GM19463 (cell line): ENCODE measurements around the gene MIEN1.
"Not testable (repeated sequence)": the region's sequence is repeated elsewhere in the genome, so short reads cannot be mapped to it uniquely, and the experiment has no call there.

Experiments
- ATAC-seq: cut with Tn5 transposase; IDR thresholded peaks from one replicate; pipeline ENCODE4 v1.9.1; 2021; ENCODE audit warnings: mild to moderate bottlenecking, moderate library complexity; ENCODE audit not compliant: unreplicated experiment

MIEN1 gene

GRCh38 chr17:39730095-39730921, at the start of gene MIEN1:
TSS of gene MIEN1 (minus strand) at chr17:39730532. CDS start at chr17:39730495, 37 bp downstream.
- peak; percentile 89 for ATAC-seq

- peak; percentile 53 for ATAC-seq
Observed at GRCh38 chr17:39777534-39778365, 47.4 kb upstream of the MIEN1 start.

GRCh38 chr17:39776252-39776651, 45.9 kb upstream of the MIEN1 start:
- no peak for ATAC-seq

- no peak for ATAC-seq
Observed at GRCh38 chr17:39775031-39775430, 44.7 kb upstream of the MIEN1 start.

DNA sequence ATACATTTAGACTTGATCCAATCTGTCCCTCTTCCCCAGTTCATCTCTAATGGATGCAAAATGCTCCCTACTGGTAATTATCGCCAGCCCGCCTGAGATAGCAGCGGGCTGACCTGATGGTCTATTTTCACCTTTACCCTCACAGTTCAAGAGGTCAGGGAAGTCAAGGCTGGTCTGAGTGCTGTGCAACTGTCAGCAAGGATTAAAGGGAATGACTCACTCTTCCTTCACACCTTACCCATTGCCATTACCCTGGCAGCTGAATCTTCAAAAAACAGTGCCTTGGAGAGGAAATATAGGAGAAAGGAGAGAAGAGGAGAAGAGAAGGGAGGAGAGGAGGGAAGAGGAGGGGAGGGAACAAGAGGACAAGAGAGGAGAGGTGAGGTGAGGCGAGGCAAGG, 43.7 kb upstream of the MIEN1 start:
- no peak for ATAC-seq

GRCh38 chr17:39772987-39773934, 42.9 kb upstream of the MIEN1 start:
- ATAC-seq, result no peak

DNA sequence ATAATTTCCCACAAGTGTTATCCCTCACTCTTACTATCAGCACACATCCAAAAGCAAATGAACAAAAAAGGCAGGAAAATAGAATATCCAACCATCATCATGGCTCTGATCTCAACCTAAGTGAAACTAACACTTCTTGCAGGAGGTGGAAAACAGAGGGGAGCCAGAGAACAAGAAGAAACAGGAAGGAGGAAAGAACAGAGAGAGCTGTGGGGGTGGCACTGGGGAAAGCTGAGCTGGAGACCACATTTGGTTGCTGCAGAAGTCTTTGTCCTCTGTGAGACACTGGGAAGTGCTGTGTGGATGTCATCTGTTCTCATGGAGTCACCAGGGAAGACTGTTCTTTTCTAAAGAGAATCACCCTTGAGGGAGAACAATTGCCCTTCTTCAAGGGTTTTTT, 42.1 kb upstream of the MIEN1 start:
- ATAC-seq, result no peak

DNA sequence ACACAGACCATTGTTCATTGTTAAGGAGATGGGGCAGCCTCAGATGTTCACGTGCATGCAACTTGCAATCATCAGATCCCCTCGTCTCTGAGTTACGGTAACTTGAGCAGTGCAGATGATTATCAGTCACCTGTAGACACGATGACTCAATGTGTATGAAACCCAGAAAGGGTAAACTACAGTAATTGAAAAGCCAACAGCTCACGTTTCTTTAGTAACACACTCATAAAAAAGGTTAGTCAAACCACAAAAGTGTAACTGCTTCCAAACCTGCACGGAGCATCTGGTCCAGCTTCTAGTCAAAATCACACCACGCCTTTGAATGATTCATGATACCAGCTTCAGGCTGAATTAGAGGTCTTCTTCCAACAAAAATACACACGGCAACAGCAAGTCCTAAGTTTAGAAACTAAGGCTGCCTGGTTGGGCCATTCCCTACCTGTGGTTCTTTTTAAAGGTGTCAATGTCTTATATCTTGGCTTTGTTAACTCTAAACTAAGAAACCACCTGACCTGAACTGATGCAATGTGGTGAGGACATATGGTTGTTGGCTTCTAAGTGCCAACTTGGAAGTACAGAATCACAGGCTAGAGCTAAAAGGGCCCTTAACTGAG, 39.7 kb upstream of the MIEN1 start:
- ATAC-seq, result peak; percentile 65

GRCh38 chr17:39767147-39767546, 36.8 kb upstream of the MIEN1 start:
- ATAC-seq, result peak; percentile 35

GRCh38 chr17:39765766-39766165, 35.4 kb upstream of the MIEN1 start:
- no peak for ATAC-seq

DNA sequence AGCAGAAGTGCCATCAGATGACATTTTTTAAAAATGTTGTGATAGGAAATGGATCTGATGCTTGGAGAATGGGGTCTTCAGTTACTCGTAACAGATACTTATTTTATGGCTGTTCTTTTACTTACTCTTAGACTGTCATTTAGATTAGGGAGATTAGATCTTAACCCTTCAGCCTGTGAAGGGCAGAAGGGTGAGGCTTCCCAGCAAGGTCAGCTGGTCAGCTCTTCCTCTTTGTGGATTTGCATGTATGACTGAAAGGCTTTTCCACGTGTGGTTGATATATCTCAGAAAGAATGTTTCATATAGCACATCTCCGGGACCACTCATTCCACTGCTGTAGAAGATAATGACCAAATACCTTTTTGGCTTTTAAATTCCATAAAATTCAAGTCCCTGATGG, 34.8 kb upstream of the MIEN1 start:
- ATAC-seq, result no peak

DNA sequence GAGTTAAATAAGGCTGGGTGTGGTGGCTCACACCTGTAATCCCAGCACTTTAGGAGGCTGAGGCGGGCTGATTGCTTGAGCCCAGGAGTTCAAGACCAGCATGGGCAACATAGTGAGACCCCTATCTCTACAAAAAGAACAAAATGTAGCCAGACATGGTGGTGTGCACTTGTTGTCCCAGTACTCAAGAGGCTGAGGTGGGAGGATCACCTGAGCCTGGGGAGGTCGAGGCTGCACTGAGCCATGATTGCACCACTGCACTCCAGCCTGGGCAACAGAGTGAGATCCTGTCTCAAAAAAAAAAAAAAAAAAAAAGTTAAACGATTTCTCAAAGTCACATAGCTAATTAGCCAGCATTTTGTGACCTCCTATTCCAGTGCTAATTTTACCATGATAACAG, 33.8 kb upstream of the MIEN1 start:
- not testable (repeated sequence) for ATAC-seq

DNA sequence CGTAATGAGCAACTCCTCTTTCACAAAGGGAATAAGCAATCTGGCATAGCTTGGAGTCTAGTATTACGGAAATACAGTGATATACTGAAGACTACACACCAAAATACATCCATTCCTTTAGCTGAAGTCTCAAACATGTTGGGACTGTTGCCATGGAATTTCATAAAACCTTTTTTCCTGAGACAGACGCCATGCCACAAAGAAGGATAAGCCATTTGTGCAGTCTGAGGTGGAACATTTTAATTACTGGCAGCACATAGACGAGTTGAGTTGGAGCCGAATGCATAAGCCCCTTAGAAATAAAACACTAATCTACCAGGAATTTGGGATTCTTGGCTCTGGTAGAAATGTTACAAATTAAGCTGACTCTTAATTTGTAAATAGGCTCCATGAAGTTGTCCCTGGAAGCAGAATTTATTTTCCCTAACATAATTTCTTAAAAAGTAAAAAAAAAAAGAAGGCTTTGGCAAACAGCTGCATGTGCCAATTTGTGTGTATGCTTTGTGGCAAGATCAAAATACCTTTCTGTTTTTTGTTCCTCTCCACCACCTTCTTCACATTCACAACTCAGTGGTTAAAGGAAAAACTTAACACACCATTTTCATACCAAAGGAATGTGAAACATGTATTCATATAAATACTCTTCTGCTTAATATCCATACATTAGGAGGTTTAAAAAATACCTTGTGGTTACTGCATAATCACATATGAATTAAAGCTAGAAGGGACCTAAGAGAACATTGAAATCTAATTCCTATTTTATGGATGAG, 32.9 kb upstream of the MIEN1 start:
- no peak for ATAC-seq

DNA sequence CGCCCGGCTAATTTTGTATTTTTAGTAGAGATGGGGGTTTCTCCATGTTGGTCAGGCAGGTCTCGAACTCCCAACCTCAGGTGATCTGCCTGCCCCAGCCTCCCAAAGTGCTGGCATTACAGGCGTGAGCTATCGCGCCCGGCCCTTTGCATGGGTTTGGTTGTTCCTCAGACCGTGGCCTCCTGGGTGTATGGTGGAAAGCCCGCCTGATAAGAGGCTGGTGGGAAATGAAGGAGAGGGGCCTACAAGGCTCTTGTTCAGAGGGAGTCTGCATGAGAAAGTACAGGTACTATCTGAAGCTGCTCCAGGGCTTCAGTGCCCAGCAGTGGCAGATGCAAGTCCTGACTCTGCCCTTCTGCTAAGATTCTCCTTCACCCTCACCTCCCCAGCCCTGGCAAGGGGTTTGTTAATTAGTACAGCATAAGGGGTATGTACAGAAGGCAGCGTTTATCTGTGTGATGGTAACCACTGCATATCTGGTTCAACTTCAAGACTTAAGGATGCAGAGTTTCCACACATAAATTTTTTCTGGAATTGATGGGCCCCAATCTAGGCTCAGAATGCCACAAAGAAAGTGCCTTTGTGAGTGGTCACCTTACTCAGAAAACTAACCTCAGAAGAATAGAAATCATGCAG, 31.6 kb upstream of the MIEN1 start:
- ATAC-seq, result no peak

- no peak for ATAC-seq
Observed at GRCh38 chr17:39759204-39759603, 28.9 kb upstream of the MIEN1 start.

- ATAC-seq, result peak; percentile 20
Observed at GRCh38 chr17:39757931-39758873, 27.9 kb upstream of the MIEN1 start.

- no peak for ATAC-seq
Observed at GRCh38 chr17:39757176-39757662, 26.9 kb upstream of the MIEN1 start.
